ENCODE measurements around the gene EYA2. TPM values are rescaled to one million over a fixed set of nuclear protein-coding genes. Genes with fewer than 3 reads are reported as not detected.
A peak's percentile ranks its signal among the peaks of the same experiment; 100 is the strongest.
"Not testable (repeated sequence)": the region's sequence is repeated elsewhere in the genome, so short reads cannot be mapped to it uniquely, and the experiment has no call there.

EYA2 gene
- total RNA-seq, 1 donor from 2014 or later, result 1.4 TPM

- intact Hi-C loops (cut with micrococcal nuclease), result no loop called here
- DNase-seq, result no peak
- no peak for ATAC-seq
Measured at GRCh38 chr20:47198996-47199552, 304.4 kb downstream of the EYA2 start.

GRCh38 chr20:47201074-47201730 lies 306.6 kb downstream of the EYA2 start:
- intact Hi-C loops (cut with micrococcal nuclease), result loop anchor here (10.0 kb wide), 1 partner anchor 184 kb away; no protein-coding TSS in a partner anchor
- ATAC-seq (no peak), DNase-seq (no peak)

GRCh38 chr20:47202733-47203667 lies 308.4 kb downstream of the EYA2 start:
- DNase-seq (no peak), ATAC-seq (no peak)
- intact Hi-C loops (cut with micrococcal nuclease), result loop anchor here (10.0 kb wide), 1 partner anchor 182 kb away; no protein-coding TSS in a partner anchor

GRCh38 chr20:47204008-47204849 lies 309.6 kb downstream of the EYA2 start:
- DNase-seq (no peak), ATAC-seq (no peak)
- intact Hi-C loops (cut with micrococcal nuclease), result loop anchor here (10.0 kb wide), 1 partner anchor 181 kb away; no protein-coding TSS in a partner anchor

DNA sequence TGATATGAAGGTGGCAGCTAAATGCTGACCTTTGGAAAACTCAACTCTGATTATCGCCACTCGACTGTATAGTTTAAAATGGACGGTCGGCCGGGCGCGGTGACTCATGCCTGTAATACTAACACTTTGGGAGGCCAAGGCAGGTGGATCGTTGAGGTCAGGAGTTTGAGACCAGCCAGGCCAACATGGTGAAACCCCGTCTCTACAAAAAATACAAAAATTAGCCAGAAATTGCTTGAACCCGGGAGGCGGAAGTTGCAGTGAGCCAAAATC lies 310.1 kb downstream of the EYA2 start:
- ATAC-seq, DNase-seq: not testable (repeated sequence)
- intact Hi-C loops (cut with micrococcal nuclease), result loop anchor here (10.0 kb wide), 1 partner anchor 180 kb away; no protein-coding TSS in a partner anchor

GRCh38 chr20:47205577-47206123 lies 311.0 kb downstream of the EYA2 start:
- peak; percentile 85 for DNase-seq

DNA sequence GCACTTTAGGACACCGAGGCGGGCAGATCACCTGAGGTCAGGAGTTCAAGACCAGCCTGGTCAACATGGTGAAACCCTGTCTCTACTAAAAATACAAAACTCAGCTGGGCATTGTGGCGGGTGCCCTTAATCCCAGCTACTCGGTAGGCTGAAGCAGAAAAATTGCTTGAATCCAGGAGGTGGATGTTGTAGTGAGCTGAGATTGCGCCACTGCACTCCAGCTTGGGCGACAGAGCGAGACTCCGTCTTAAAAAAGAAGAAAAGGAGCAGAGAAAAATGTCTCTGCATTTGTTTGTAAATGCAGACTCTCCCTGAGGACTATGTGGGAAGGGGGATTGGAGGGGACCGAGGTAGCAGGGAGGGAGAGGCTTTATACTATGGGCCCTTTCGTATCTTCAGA lies 311.9 kb downstream of the EYA2 start:
- intact Hi-C loops (cut with micrococcal nuclease), result loop anchor here (10.0 kb wide), 1 partner anchor 178 kb away; no protein-coding TSS in a partner anchor
- ATAC-seq, DNase-seq: not testable (repeated sequence)

More at GRCh38 chr20:47205577-47206123, 311.0 kb downstream of the EYA2 start:
- intact Hi-C loops (cut with micrococcal nuclease), result loop anchor here (10.0 kb wide), 1 partner anchor 179 kb away; no protein-coding TSS in a partner anchor
- ATAC-seq, result peak; percentile 80

DNA sequence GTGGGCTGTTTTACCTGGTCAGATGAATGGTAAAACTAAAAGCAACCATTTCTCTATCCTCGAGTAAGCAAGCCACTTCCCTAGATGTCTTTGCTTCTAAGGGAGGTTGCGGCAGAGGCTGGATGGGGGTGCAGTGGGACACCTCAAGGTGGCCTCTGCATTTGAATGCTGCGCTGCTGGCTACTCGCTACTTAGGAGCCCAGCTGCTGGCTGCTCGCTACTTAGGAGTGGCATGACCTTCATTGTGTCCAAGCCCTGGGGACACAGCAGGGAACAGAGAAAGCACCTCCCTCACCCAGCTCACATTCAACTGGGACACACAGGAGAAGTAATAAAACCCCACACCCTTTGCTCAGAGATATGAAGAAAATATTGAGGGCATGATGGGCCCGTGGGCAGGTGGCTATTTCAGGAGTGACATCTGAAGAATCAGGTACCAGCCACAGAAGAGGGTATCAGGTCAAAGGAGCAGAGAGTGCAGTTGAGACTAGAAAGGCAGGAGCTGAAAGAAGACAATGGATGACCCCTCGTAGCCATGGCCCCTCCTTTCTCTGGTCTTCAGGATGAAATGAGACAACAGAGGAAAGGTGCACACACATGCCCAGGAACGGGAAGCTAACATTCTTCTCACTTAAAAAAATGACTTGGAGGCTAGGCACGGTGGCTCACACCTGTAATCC lies 312.5 kb downstream of the EYA2 start:
- intact Hi-C loops (cut with micrococcal nuclease), result loop anchor here (10.0 kb wide), 1 partner anchor 178 kb away; no protein-coding TSS in a partner anchor
- ATAC-seq, result peak; percentile 61
- DNase-seq, result peak; percentile 43

DNA sequence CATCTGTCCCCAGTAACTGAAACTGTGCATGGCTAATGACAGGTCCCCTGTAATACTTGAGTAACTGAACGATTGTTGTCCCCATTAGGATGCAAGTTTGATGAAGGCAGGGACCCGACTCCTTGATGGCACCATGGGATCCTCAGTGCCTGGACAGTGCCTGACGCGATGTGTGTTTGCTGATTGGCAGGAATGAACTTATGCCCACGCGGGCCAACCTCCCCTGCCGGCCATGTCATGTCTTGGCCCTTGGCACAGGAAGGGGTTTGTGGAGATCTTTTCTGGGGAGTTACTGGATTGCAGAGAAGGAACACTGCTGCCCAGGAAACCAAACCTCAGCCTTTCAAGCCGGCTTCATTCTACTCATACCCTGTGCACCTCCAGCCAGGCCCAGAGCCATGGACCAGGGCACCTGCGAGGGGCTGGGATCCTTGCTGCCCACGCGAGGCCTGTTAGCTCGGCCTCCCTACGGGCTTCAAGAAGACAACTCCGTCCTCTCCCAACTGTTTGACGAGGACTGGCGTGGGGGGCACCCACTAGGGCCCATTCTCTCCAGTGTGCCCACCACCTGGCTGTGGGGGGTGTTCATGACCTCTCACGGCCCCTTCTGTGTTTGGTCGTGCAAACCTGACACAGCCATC lies 314.0 kb downstream of the EYA2 start:
- intact Hi-C loops (cut with micrococcal nuclease), result loop anchor here (10.0 kb wide), 1 partner anchor 176 kb away; no protein-coding TSS in a partner anchor
- ATAC-seq (no peak), DNase-seq (no peak)

- intact Hi-C loops (cut with micrococcal nuclease), result loop anchor here (10.0 kb wide), 1 partner anchor 175 kb away; no protein-coding TSS in a partner anchor
- DNase-seq, result no peak
- ATAC-seq, result no peak
Measured at GRCh38 chr20:47209982-47210381, 315.3 kb downstream of the EYA2 start.

GRCh38 chr20:47210470-47210869 lies 315.8 kb downstream of the EYA2 start:
- DNase-seq (no peak), ATAC-seq (no peak)
- intact Hi-C loops (cut with micrococcal nuclease), result no loop called here

DNA sequence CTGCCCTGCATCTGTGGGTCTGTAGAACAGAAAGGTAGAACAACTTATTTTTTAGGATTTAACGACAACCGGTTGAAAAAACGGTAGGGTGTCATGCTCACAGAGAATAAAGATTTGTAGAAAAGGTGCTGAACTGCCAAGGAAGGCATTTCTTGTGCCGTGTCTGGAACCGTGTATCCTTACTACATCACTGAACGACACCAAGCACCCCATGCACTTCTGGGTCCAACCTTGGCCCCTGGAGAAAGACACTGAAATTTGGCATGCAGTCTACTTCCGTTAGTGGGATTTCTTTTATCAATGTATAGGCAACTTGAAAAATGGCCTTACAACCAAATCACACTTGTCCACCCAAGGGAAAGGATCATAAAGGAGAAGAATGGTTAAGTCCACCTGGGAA lies 316.4 kb downstream of the EYA2 start:
- ATAC-seq, result no peak
- intact Hi-C loops (cut with micrococcal nuclease), result no loop called here

DNA sequence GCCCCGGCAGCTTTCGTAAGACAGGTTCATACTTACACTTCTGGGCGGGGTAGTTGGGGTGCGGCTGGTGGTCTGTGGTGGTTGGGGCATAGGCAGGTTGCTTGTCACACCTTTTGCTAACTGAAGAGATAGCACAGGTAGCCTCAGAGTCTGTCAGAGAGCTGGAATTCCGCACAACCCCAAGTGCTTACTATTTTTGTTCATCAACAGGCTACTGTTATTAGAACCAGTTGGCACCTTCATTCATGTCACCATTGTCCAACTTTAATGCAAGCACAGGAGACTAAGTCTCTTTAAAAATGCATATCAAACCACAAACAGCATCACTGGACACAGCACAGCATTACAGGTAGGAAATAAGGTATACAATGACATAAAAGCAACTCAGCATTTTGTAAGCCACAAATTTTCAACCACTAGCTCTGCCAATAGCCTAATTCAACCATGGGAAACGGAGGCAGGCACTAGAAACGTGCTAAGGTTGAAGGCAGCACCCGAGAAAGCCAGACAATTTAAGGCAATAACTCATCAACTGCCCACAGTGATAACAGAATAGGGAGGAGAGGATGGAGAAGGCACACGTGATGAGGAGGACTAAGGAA lies 318.1 kb downstream of the EYA2 start:
- DNase-seq (no peak), ATAC-seq (peak; percentile 69)
- intact Hi-C loops (cut with micrococcal nuclease), result no loop called here

More for the DNA sequence above, 316.4 kb downstream of the EYA2 start:
- no peak for DNase-seq

- DNase-seq (no peak), ATAC-seq (peak; percentile 79)
- intact Hi-C loops (cut with micrococcal nuclease), result no loop called here
Measured at GRCh38 chr20:47213966-47214365, 319.3 kb downstream of the EYA2 start.

DNA sequence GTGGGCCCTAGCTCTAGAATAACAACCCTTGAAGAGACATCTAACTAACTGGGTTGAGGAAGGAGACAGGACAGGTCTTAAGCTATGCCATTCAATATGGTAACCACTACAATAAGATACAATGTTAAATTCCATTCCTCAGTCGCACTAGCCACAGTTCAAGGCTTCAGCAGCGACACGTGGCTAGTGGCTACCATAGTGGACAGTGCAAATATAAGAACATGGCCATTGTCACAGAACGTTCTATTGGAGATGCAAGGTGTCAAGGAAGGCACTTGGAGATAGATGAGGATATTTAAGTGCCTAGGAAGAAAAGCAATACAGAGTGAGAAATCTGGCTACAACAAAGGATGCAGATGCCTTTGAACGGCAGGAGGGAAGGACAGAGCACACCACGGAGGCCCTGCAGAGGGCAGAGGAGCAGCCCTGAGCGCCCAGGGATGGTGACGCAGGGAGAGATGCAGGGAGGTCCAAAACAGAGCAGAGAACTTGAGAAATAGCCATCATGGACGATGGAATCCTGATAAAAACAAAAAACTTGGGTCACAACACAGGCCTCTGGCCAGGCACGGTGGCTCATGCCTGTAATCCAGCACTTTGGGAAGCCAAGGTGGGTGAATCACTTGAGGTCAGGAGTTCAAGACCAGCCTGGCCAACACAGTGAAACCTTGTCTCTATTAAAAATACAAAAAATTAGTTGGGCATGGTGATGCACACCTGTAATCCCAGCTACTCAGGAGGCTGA lies 321.2 kb downstream of the EYA2 start:
- DNase-seq (no peak), ATAC-seq (no peak)
- intact Hi-C loops (cut with micrococcal nuclease), result no loop called here

DNA sequence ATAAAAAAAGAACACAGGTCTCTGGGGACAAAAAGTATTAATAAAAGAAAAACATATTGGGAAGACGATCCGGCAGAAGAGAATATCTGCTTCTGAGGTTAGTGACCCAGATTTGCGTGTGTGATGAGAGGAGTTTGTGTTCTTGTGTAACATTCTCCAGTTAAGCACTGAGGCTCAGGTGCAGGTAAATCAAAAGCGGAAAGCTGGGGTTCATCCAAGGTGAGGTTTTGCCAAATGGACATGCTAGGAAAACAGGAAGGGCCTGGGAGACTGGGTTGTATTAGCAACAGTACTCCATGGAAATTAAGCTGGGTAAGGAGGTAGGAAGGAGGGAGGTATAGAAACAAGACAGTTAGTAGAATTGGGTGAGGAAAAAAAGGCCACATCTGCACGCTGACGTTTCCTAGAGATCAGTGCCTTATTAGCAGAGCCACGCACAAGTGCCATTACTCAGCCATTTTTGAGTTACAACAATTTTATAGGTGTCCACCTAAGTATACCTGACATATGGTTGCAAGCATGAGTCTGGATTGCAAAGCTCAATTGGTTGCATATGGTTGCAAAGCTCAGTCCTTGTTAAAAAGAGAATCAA lies 322.3 kb downstream of the EYA2 start:
- no peak for ATAC-seq
- intact Hi-C loops (cut with micrococcal nuclease), result no loop called here
- DNase-seq, result no peak

Data from left ventricle myocardium superior (tissue), 1 donor.